OCI-LY3 (cell line): Measurements from ENCODE around the gene BCKDHA.

ENCODE experiments used
- H2AFZ ChIP-seq: fragments of 200-600, 300-600 bp; shearing (Covaris generic); 2 replicates; pipeline ENCODE4 v1.6.0; 2014; ENCODE audit warnings: antibody characterized with exemption, low read depth, low read length
- H3K27ac ChIP-seq: fragments of 200-600, 300-600 bp; sonication (generic); 2 replicates; pipeline ENCODE4 v1.5.1; 2014; ENCODE audit warnings: mild to moderate bottlenecking, low read length, moderate library complexity, mixed read lengths
- H3K27me3 ChIP-seq: fragments of 200-600, 300-600 bp; sonication (generic); 2 replicates; pipeline ENCODE4 v1.6.1; 2014; ENCODE audit warnings: low read depth, low read length, mixed read lengths
- H3K36me3 ChIP-seq: fragments of 200-600, 300-600 bp; sonication (generic); replicated peaks from 2 replicates; pipeline ENCODE3; 2014; ENCODE audit warnings: low read depth, low read length, mixed read lengths
- H3K4me1 ChIP-seq: fragments of 300-600, 200-600 bp; sonication (generic); 2 replicates; pipeline ENCODE4 v1.6.1; 2014; ENCODE audit warnings: low read length, mixed read lengths
- H3K4me2 ChIP-seq: fragments of 200-600, 300-600 bp; sonication (generic); 2 replicates; pipeline ENCODE4 v1.6.1; 2014; ENCODE audit warnings: low read length, mixed read lengths
- H3K4me3 ChIP-seq: fragments of 300-600, 200-600 bp; sonication (generic); 2 replicates; pipeline ENCODE4 v1.5.1; 2014; ENCODE audit warnings: antibody characterized with exemption, mild to moderate bottlenecking, low read length, moderate library complexity
- H3K79me2 ChIP-seq: fragments of 300-600, 200-600 bp; shearing (Covaris generic); 2 replicates; pipeline ENCODE4 v1.6.1; 2014; ENCODE audit warnings: mild to moderate bottlenecking, low read length, mixed read lengths
- H3K9ac ChIP-seq: fragments of 300-600, 200-600 bp; shearing (Covaris generic); 2 replicates; pipeline ENCODE4 v1.6.0; 2014; ENCODE audit warnings: mild to moderate bottlenecking, low read length, moderate library complexity
- H3K9me3 ChIP-seq: fragments of 200-600, 300-600 bp; shearing (Covaris generic); 2 replicates; pipeline ENCODE4 v1.6.1; 2014; ENCODE audit warnings: low read length, mixed read lengths; ENCODE audit not compliant: insufficient read depth
- H4K20me1 ChIP-seq: fragments of 200-600, 300-600 bp; sonication (generic); 2 replicates; pipeline ENCODE4 v1.6.1; 2016; ENCODE audit warnings: low read length, mixed read lengths; ENCODE audit not compliant: insufficient read depth
- CTCF ChIP-seq: fragments of 200-600, 300-600 bp; sonication (generic); IDR thresholded peaks from 2 replicates; pipeline ENCODE4 v1.5.1; 2014; ENCODE audit warnings: antibody characterized with exemption, low read length, low read depth
- EZH2phosphoT487 ChIP-seq: fragments of 200-600 bp; shearing (Covaris generic); IDR thresholded peaks from 2 replicates; pipeline ENCODE4 v1.6.1; 2018; ENCODE audit warnings: antibody characterized with exemption, mixed run types, low read depth

The BCKDHA gene

GRCh38 chr19:41452584-41453275 lies 55.1 kb downstream of the BCKDHA start:
- no peak overlapping the region for H3K27ac ChIP-seq
- H3K4me2 ChIP-seq: no peak overlapping the region
- H3K4me3 ChIP-seq: no peak overlapping the region
- no peaks in the 10 kb centered on the region for H4K20me1 ChIP-seq
- H3K36me3 ChIP-seq: no peaks in the 10 kb centered on the region
- TF ChIP-seq CTCF: peak; percentile 15; the same call in 1 of the 2 replicates
- no peak for TF ChIP-seq EZH2phosphoT487
- H3K9me3 ChIP-seq: peaks cover 4% of the 10 kb centered on the region; the same call in 1 of the 2 replicates
- no peak overlapping the region for H3K9ac ChIP-seq
- no peaks in the 10 kb centered on the region for H3K27me3 ChIP-seq
- H3K4me1 ChIP-seq: peaks cover 27% of the 10 kb centered on the region
- no peak overlapping the region for H2AFZ ChIP-seq
- H3K79me2 ChIP-seq: no peaks in the 10 kb centered on the region

DNA sequence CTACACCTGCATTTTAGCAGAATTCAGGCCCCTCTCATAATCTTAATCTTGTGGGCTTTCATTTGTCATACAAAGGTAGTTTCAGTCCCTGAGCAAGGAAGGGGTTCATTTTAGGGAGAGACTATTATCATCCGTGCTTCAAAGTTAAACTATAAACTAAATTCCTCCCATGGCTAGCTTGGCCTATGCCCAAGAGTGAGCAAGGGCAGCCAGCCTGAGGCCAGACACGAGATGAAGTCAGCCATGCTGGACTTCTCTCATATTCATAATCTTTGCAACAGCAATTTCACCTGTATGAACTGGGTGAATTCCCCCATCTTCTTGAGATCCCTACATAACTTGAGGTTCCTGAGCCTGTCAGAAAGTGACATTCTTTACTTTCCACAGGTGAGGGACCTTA lies 58.3 kb downstream of the BCKDHA start:
- Histone ChIP-seq H3K4me3 (no peak overlapping the region), H3K27me3 (no peaks in the 10 kb centered on the region), H3K36me3 (no peaks in the 10 kb centered on the region), H4K20me1 (no peaks in the 10 kb centered on the region), H3K79me2 (no peaks in the 10 kb centered on the region), H3K4me1 (peaks cover 23% of the 10 kb centered on the region), H3K9me3 (peaks cover 4% of the 10 kb centered on the region; the same call in 1 of the 2 replicates), H3K27ac (no peak overlapping the region), H3K4me2 (no peak overlapping the region), H2AFZ (no peak overlapping the region), H3K9ac (no peak overlapping the region)
- TF ChIP-seq EZH2phosphoT487 (no peak), CTCF (no peak)

- no peaks in the 10 kb centered on the region for H4K20me1 ChIP-seq
- H3K36me3 ChIP-seq: no peaks in the 10 kb centered on the region
- peaks cover 4% of the 10 kb centered on the region; the same call in 1 of the 2 replicates for H3K9me3 ChIP-seq
- no peak overlapping the region for H2AFZ ChIP-seq
- H3K4me1 ChIP-seq: peaks cover 23% of the 10 kb centered on the region
- 0 out of 2 replicates have a peak overlapping the region, but pooled peaks have one; percentile 47 for H3K4me2 ChIP-seq
- H3K27me3 ChIP-seq: no peaks in the 10 kb centered on the region
- H3K9ac ChIP-seq: no peak overlapping the region
- no peak overlapping the region for H3K27ac ChIP-seq
- no peaks in the 10 kb centered on the region for H3K79me2 ChIP-seq
- no peak overlapping the region for H3K4me3 ChIP-seq
- TF ChIP-seq EZH2phosphoT487 (no peak), CTCF (no peak)
Observed at GRCh38 chr19:41456342-41456918, 58.8 kb downstream of the BCKDHA start.

- no peak for TF ChIP-seq CTCF
- no peak for TF ChIP-seq EZH2phosphoT487
- H3K9me3 ChIP-seq: peaks cover 4% of the 10 kb centered on the region; the same call in 1 of the 2 replicates
- peak overlapping the region; percentile 11; the same call in 1 of the 2 replicates for H3K27ac ChIP-seq
- 0 out of 2 replicates have a peak overlapping the region, but pooled peaks have one; percentile 0 for H3K9ac ChIP-seq
- H3K27me3 ChIP-seq: no peaks in the 10 kb centered on the region
- no peaks in the 10 kb centered on the region for H3K79me2 ChIP-seq
- H2AFZ ChIP-seq: peak overlapping the region; percentile 43; the same call in 1 of the 2 replicates
- H4K20me1 ChIP-seq: no peaks in the 10 kb centered on the region
- H3K4me3 ChIP-seq: peak overlapping the region; percentile 7; the same call in 1 of the 2 replicates
- H3K4me1 ChIP-seq: peaks cover 26% of the 10 kb centered on the region
- H3K4me2 ChIP-seq: peak overlapping the region; percentile 47
- no peaks in the 10 kb centered on the region for H3K36me3 ChIP-seq
Observed at GRCh38 chr19:41457241-41457640, 59.6 kb downstream of the BCKDHA start.
